ENCODE data around the gene MAP7. TPM values are rescaled to one million over a fixed set of nuclear protein-coding genes. Genes with fewer than 3 reads are reported as not detected.

Gene MAP7
- total and polyA plus RNA-seq, 10 donors = 0.67 to 4.9 (median 3.0) TPM

- no peak overlapping the region for H3K27ac ChIP-seq
- no peak for TF ChIP-seq POLR2A (IDR thresholded peaks at IDR 0.05)
- no peak for TF ChIP-seq CTCF (IDR thresholded peaks at IDR 0.05 in 8 of 11, conservative IDR thresholded peaks at IDR 0.05 in 3 of 11)
- TF ChIP-seq POLR2AphosphoS5 (IDR thresholded peaks at IDR 0.05) = no peak
- DNase-seq = no peak
- H3K4me3 ChIP-seq = no peak overlapping the region
- no peaks in the 10 kb centered on the region for H3K36me3 ChIP-seq
- no peaks in the 10 kb centered on the region for H3K9me3 ChIP-seq
- intact Hi-C loops (cut with DNase I; ENCODE audit: low total_unique reads) = no loop called here
- no peaks in the 10 kb centered on the region for H3K27me3 ChIP-seq (replicated peaks in 1 of 7)
- peaks cover 0 to 8% (median 0%) of the 10 kb centered on the region in 6 donors for H3K4me1 ChIP-seq
- 89 to 98% (median 96%) methylated on average over 17 of the region's 17 CpGs for WGBS, 5 donors
Observed at GRCh38 chr6:136411453-136412354, 138.5 kb downstream of the MAP7 start.

GRCh38 chr6:136411025-136411325 is 139.2 kb downstream of the MAP7 start:
- Histone ChIP-seq H3K4me1 (peaks cover 0 to 8% (median 0%) of the 10 kb centered on the region in 6 donors), H3K36me3 (no peaks in the 10 kb centered on the region), H3K9me3 (no peaks in the 10 kb centered on the region), H3K4me3 (no peak overlapping the region), H3K27me3 (replicated peaks in 1 of 7) (no peaks in the 10 kb centered on the region), H3K27ac (no peak overlapping the region)
- DNase-seq = no peak
- WGBS, 5 donors = 65 to 80% (median 75%) methylated on average over 1 of the region's 1 CpG
- TF ChIP-seq POLR2AphosphoS5 (IDR thresholded peaks at IDR 0.05) (no peak), POLR2A (IDR thresholded peaks at IDR 0.05) (no peak), CTCF (IDR thresholded peaks at IDR 0.05 in 8 of 11, conservative IDR thresholded peaks at IDR 0.05 in 3 of 11) (no peak)
- intact Hi-C loops (cut with DNase I; ENCODE audit: low total_unique reads) = no loop called here

- Histone ChIP-seq H3K4me1 (peaks cover 0 to 9% (median 0%) of the 10 kb centered on the region in 6 donors), H3K9me3 (no peaks in the 10 kb centered on the region), H3K36me3 (no peaks in the 10 kb centered on the region), H3K27ac (no peak overlapping the region), H3K27me3 (replicated peaks in 1 of 7) (no peaks in the 10 kb centered on the region), H3K4me3 (no peak overlapping the region)
- 81 to 90% (median 87%) methylated on average over 3 of the region's 3 CpGs for WGBS, 5 donors
- TF ChIP-seq POLR2AphosphoS5 (IDR thresholded peaks at IDR 0.05) (no peak), CTCF (IDR thresholded peaks at IDR 0.05 in 8 of 11, conservative IDR thresholded peaks at IDR 0.05 in 3 of 11) (no peak)
- DNase-seq = no peak
- intact Hi-C loops (cut with DNase I; ENCODE audit: low total_unique reads) = no loop called here
Observed at GRCh38 chr6:136410201-136411024, 139.8 kb downstream of the MAP7 start.

GRCh38 chr6:136409597-136409996 is 140.6 kb downstream of the MAP7 start:
- no peak for DNase-seq
- TF ChIP-seq CTCF (IDR thresholded peaks at IDR 0.05 in 8 of 11, conservative IDR thresholded peaks at IDR 0.05 in 3 of 11) = no peak
- TF ChIP-seq POLR2A (IDR thresholded peaks at IDR 0.05) = no peak
- TF ChIP-seq POLR2AphosphoS5 (IDR thresholded peaks at IDR 0.05) = no peak
- intact Hi-C loops (cut with DNase I; ENCODE audit: low total_unique reads) = no loop called here
- 97 to 100% (median 100%) methylated on average over 1 of the region's 1 CpG for whole genome bisulfite sequencing, 5 donors
- Histone ChIP-seq H3K4me3 (no peak overlapping the region), H3K36me3 (no peaks in the 10 kb centered on the region), H3K9me3 (no peaks in the 10 kb centered on the region), H3K27me3 (replicated peaks in 1 of 7) (no peaks in the 10 kb centered on the region), H3K4me1 (peaks cover 0 to 16% (median 0%) of the 10 kb centered on the region in 6 donors), H3K27ac (no peak overlapping the region)
